NCI-H2196 (cell line): ENCODE results near the gene ADCY5.

ENCODE experiments used
- DNase-seq: peaks from one replicate; lab custom pipeline; 2025; ENCODE audit not compliant: unreplicated experiment; lab: John Stamatoyannopoulos, UW

Gene ADCY5

GRCh38 chr3:123431007-123431657 is 17.8 kb downstream of the ADCY5 start:
- no peak for DNase-seq

DNA sequence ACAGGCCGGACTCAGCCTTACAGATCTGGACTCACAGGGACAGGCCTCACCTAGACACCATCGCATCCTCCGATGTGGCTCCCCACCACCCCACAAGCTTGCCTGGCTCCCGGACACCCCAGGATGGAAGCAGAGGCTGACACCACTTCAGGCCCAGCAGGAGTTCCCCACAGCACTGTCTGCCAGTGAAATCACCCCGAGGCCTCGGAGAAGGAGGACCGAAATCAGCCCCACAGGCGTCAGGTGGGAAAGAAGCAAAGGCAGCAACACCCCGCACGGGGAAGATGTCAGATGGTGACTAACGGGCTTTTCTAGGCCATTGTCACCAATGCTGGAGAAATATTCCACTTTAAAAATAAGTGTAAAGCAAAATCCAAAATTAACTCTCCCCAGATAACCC is 18.6 kb downstream of the ADCY5 start:
- no peak for DNase-seq

- no peak for DNase-seq
These were observed 19.3 kb downstream of the ADCY5 start for GRCh38 chr3:123429362-123430125.

- no peak for DNase-seq
These were observed 23.7 kb downstream of the ADCY5 start for GRCh38 chr3:123424999-123425712.

- DNase-seq, result no peak
These were observed 24.4 kb downstream of the ADCY5 start for GRCh38 chr3:123424321-123424998.

DNA sequence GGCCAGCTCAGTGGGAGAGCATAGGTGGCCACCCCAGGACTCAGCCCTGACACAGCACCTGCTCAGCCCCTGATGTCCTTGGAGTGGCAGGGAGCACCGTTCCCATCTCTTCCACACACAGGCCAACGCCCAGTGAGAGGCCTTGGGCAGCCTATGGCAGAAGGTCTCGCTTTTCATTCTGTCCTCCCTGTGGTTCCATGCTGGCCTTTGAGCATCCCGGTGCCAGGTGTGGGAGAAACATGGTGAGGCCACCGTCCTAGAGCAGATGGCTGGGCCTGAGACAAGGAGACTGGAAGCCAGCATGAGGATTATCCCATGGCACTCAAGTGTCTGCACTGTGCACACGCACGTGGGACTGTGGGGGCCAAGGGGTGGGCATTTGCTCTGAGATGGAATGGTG is 25.1 kb downstream of the ADCY5 start:
- DNase-seq, result no peak

DNA sequence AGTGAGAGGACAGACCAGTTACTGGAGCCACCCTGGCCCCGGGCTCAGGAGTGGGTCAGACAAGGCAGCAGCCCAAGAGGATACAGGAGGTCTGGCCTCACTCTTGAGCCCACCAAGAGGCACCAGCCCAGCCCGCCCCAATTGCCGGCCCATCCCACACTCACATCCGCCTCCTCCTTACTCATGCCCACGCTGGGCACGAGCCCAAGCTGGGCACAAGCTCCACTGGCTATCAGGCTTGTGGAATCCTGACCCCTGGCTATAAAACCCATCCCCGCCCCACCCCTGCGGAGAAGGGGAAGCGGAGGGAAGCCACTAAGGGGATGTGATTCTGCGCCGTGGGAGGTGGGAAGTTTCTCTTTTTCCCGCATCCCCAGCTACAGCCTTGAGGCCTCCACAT is 25.9 kb downstream of the ADCY5 start:
- no peak for DNase-seq

GRCh38 chr3:123422457-123422856 is 26.4 kb downstream of the ADCY5 start:
- no peak for DNase-seq

DNA sequence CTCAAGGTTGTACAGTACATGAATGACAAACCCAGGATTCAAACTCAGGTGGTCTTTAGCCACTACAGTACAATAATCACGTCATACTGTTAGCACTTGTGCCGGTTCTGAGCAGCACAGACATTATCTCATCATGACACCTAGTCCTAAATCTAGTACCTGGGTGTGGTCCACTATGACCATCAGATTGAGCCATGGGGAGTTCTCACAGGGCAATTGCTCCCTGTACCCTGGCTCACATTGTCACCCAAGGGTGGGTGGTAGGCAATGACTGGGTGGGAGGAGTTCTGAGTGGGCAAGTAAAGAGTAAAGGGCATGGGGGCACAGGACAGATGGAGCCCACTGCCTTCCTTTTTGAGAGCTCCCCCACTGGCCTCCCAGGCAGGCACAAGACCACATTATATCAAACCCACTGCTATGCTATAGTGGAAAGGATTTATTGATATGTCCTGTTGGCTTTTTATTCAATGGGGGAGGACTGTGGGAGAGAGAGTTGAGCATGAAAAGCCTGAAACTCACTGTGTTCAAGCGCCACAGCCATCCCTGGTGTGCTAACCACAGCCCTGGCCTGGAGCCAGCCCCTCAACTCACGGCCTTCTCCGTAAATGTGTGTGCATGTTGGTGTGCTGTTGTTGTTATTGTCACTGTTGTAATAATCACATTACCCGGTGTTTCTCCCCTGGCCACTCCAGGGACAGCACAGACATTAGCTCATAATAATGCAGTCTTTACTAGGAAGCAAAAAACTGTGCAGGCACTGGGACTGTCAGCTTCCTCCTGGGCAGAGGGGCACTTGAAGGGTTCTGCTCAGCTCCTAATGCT is 27.3 kb downstream of the ADCY5 start:
- DNase-seq, result peak; percentile 38

DNA sequence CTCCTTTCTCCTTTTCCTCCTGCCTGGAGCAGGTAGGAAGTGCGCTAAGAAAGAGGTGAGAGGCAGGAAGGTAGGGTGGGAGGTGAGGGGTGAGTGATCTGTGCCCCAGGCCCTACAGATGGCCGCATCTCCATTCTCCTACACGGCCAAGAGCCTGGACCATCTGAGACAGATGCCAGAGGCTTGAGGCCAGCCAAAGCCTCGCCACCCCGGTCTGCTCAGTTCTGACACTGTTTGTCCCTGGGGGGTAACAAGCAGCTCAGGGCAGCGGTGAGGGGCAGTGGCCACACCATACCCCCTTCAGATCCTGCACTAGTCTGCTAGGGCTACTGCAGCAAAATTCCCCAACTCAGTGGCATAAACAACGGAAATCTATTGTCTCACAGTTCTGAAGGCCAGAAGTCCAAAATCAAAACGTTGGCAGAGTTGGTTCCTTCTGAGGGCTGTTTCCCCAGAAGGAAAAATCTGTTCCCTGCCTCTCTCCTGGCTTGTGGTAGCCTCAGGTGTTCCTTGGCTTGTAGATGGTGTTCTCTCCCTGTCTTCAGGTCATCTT is 28.4 kb downstream of the ADCY5 start:
- DNase-seq, result no peak

- DNase-seq, result peak; percentile 26
These were observed 29.0 kb downstream of the ADCY5 start for GRCh38 chr3:123419850-123420297.

DNA sequence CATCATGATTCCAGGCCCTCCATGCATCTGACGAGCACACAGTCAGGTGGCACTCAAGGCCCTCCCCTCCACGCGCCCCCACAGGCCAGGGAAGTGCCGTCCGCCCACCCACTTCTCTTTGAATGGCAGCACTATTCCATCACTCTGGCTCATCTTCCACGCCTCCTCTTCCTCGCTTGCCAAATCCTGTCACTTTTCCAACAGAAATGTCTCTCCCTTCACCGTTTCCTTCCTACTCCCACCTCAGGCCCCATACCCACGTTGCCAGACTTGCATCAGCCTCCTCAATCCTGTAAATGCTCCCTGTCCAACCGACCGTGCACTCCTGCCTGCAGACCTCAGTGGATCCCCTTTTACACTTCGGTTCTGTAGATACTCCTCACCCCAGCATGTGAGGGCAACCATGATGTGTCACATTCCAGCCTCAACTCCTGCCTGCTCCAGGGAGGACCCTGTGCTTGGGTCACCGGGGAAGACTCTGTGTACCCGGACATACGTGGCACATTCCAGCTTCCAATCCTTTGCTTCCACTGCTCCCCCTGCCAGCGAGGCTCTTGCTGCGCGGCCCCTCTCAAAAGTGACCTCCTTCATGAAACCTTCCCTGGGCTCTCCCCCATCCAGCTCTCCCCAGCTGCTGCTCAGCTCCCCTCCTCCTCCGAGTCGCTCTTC is 29.6 kb downstream of the ADCY5 start:
- no peak for DNase-seq

GRCh38 chr3:123416647-123417046 is 32.2 kb downstream of the ADCY5 start:
- DNase-seq, result no peak

GRCh38 chr3:123416173-123416572 is 32.7 kb downstream of the ADCY5 start:
- no peak for DNase-seq

DNA sequence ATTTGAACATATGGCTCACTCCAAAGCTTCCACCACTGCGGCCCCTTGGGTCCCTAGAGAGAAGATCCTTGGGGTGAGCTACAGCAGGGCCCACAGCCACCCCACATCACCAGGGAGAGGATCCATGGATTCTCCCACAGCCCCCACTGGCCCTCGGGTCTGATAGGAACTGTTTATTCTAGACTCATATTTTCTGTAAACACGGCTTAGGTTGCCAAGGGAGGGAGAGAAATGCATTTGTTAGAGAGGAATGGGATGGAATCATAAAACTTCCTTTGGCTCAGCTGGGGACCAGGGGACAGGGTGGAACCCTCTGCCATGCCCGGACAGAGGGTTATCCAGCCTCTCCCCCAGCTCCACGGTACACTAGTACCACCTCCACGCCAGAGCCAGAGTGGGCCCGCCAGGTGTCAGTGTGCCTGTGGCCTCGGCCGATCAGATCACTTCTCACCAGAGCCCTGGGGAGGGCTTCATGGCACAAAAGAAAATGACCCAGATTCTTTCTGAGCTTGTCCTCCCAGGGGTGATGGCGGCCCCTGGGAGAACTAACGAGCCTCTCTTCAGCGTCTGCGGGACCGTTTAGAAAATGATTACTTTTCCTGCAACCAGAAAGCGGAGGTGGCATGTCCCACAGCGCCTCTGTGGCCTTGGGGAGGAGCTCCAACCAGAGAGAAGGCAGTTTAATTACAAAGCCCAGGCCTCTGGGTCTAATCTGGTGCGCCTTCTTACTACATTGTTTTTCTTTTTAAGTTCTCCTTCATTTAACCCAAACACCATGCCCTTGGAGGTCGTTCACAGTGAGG is 33.7 kb downstream of the ADCY5 start:
- no peak for DNase-seq

- no peak for DNase-seq
These were observed 35.9 kb downstream of the ADCY5 start for GRCh38 chr3:123412811-123413604.

DNA sequence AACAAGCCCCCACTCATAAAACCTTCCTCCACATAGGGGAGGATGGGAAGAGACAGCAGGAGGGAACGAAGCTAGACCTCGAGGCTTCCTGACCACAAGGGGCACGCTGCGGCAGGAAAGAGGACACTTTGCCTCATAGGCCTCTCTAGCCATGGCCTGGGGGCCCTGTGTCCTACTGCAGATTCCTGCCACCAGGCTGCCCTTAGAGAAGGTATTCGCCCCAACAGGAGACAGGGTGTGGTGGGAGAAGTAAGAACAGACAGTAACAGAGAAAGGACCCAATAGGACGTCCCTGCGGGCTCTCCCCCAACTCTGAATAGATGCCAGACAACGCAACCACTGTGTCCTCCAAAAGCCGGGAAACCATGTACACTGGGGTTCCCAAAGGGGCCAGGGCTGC is 36.8 kb downstream of the ADCY5 start:
- no peak for DNase-seq
